ENCODE measurements around the gene OPN3.

DNA sequence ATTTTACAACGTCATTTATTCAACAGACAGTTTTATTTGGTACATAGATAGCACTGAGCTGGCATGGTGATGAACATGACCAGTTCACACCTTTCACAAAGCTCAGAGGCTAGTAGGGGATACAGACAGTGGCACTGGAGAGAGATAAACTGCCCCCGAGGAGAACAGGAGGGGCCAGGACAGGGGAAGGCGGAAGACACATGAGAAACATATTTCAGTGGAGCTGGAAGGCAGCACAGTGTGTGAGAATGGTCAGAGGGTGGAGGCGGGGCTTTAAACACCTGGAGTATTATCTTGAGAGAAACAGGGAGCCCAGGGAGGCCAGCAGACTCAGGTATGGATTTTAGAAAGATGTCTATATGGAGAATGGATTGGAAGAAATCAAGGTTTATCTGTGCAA is 49.5 kb downstream of the OPN3 start:
- TF ChIP-seq, protein P1, sequence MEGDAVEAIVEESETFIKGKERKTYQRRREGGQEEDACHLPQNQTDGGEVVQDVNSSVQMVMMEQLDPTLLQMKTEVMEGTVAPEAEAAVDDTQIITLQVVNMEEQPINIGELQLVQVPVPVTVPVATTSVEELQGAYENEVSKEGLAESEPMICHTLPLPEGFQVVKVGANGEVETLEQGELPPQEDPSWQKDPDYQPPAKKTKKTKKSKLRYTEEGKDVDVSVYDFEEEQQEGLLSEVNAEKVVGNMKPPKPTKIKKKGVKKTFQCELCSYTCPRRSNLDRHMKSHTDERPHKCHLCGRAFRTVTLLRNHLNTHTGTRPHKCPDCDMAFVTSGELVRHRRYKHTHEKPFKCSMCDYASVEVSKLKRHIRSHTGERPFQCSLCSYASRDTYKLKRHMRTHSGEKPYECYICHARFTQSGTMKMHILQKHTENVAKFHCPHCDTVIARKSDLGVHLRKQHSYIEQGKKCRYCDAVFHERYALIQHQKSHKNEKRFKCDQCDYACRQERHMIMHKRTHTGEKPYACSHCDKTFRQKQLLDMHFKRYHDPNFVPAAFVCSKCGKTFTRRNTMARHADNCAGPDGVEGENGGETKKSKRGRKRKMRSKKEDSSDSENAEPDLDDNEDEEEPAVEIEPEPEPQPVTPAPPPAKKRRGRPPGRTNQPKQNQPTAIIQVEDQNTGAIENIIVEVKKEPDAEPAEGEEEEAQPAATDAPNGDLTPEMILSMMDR (conservative IDR thresholded peaks at IDR 0.05), result no peak
- no peak for TF ChIP-seq ZFX (IDR thresholded peaks at IDR 0.05)

Data from C4-2B (cell line).